Ascending aorta (tissue), 2 donors: ENCODE results near the gene CPE. TPM values are rescaled to one million over a fixed set of nuclear protein-coding genes. Genes with fewer than 3 reads are reported as not detected.

Source experiments
- DNase-seq, 2 donors: peaks; one replicate each; pipeline ENCODE4 v3.0.0-alpha.2; 2019; ENCODE audit warnings: low spot score in 2 of 2
- H3K27ac ChIP-seq, 2 donors: fragments of 200-600 bp; sonication (generic); one replicate each; pipeline ENCODE4 v1.5.1; 2016 to 2017; ENCODE audit warnings: mild to moderate bottlenecking in 1 of 2
- H3K27me3 ChIP-seq: fragments of 200-600 bp; sonication (generic); one replicate; pipeline ENCODE4 v1.5.1; 2017
- H3K36me3 ChIP-seq, 2 donors: fragments of 200-600 bp; sonication (generic); one replicate each; pipeline ENCODE4 v1.5.1; 2016
- H3K4me1 ChIP-seq, 2 donors: fragments of 200-600 bp; sonication (generic); one replicate each; pipeline ENCODE4 v1.5.1; 2016 to 2017; ENCODE audit warnings: mild to moderate bottlenecking in 1 of 2
- H3K4me3 ChIP-seq, 2 donors: fragments of 200-600 bp; sonication (generic); one replicate each; pipeline ENCODE4 v1.5.1; 2016 to 2017; ENCODE audit warnings: mild to moderate bottlenecking in 1 of 2
- H3K9me3 ChIP-seq, 2 donors: fragments of 200-600 bp; sonication (generic); one replicate each; pipeline ENCODE4 v1.5.1; 2016
- intact Hi-C: fragments of 100-400 bp; cut with DNase I; formaldehyde crosslinking; loops from one replicate; pipeline ENCODE4 v1.15.1; 2023
- total RNA-seq: library from RNA; depleted of rRNA; stranded (reverse); fragments of >200 nt; gene quantifications from one replicate; pipeline ENCODE4 v1.1.0, GENCODE V29; 2016
- TF ChIP-seq, protein P1 (sequence below), 3 experiments: fragments of 200-600 bp in 2 of 3; fragments of 450-650 bp in 1 of 3; sonication (generic) in 2 of 3; IDR thresholded peaks; one replicate each; pipeline ENCODE4 v1.5.1; 2016 to 2019; ENCODE audit warnings: antibody characterized with exemption in 3 of 3, mild to moderate bottlenecking in 1 of 3, moderate library complexity in 1 of 3

The CPE gene
- total RNA-seq, 1 donor from 2014 or later, result 199 TPM

DNA sequence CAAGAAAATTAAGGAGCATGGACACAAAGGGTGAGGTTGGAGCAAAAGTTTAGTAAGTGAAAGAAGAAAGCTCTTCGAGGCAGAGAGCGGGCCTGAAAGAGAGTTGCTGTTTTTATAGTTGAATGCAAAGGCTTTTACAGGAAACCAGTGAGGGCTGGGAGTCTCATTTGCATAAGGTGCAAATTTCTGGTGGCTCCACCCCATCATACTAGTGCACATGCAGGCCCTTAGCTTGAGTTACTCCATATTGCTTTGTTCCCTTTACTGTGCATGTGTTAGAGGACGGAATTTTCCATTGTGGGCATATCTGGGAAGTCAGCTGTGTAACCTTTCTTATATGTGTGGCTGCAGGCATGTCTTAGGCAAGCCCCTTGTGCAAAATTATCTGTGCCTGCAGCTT is 48.0 kb downstream of the CPE start:
- H3K27me3 ChIP-seq, result no peaks in the 10 kb centered on the region
- H3K4me1 ChIP-seq, result no peaks in the 10 kb centered on the region
- no peak overlapping the region for H3K27ac ChIP-seq
- TF ChIP-seq, protein P1, sequence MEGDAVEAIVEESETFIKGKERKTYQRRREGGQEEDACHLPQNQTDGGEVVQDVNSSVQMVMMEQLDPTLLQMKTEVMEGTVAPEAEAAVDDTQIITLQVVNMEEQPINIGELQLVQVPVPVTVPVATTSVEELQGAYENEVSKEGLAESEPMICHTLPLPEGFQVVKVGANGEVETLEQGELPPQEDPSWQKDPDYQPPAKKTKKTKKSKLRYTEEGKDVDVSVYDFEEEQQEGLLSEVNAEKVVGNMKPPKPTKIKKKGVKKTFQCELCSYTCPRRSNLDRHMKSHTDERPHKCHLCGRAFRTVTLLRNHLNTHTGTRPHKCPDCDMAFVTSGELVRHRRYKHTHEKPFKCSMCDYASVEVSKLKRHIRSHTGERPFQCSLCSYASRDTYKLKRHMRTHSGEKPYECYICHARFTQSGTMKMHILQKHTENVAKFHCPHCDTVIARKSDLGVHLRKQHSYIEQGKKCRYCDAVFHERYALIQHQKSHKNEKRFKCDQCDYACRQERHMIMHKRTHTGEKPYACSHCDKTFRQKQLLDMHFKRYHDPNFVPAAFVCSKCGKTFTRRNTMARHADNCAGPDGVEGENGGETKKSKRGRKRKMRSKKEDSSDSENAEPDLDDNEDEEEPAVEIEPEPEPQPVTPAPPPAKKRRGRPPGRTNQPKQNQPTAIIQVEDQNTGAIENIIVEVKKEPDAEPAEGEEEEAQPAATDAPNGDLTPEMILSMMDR (IDR thresholded peaks at IDR 0.05), result no peak
- H3K9me3 ChIP-seq, result no peaks in the 10 kb centered on the region
- intact Hi-C loops, result no loop called here
- no peak for DNase-seq
- no peak overlapping the region for H3K4me3 ChIP-seq
- H3K36me3 ChIP-seq, result no peaks in the 10 kb centered on the region

DNA sequence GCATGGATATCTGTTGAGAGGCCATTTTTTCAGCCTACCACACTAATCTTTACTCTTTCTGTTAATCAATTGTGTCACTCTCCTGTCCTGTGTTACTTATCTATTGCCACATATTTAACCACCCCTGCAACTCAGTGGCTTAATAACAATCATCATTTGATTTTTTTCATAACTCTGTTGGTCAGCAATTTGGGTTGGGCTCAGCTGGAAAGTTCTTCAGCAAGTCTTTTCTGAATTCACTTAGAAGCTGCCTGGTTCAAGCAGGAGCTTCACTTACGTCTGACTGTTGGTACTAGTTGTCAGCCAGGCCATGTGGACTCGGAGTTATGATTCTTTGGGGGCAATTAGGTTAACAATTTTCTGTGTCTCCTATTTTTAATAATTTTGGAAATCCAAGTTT is 50.1 kb downstream of the CPE start:
- H3K36me3 ChIP-seq, result no peaks in the 10 kb centered on the region
- no peaks in the 10 kb centered on the region for H3K27me3 ChIP-seq
- TF ChIP-seq, protein P1 (IDR thresholded peaks at IDR 0.05), result no peak
- DNase-seq, result no peak
- intact Hi-C loops, result no loop called here
- H3K4me3 ChIP-seq, result no peak overlapping the region
- H3K4me1 ChIP-seq, result no peaks in the 10 kb centered on the region
- no peak overlapping the region for H3K27ac ChIP-seq
- H3K9me3 ChIP-seq, result no peaks in the 10 kb centered on the region

DNA sequence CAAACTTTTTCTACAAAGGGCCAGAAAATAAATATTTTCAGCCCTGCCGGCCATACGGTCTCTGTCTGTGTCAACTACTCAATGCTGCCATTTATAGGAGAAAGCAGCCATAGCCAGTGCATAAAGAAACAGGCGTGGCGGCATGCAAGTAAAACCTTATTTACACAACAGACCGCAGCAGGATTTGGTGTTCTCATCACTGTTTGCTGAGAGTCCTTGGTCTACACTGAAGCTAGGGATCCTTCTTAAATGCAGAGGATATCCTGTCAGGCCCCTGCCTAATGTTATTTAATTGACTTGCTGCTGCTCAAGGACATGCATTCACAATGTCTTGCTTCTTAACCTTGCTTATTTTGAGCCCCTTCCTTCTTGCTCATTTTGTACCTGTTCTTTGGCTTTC is 54.7 kb downstream of the CPE start:
- Histone ChIP-seq H3K36me3 (no peaks in the 10 kb centered on the region), H3K4me3 (no peak overlapping the region), H3K4me1 (no peaks in the 10 kb centered on the region), H3K27ac (no peak overlapping the region), H3K27me3 (no peaks in the 10 kb centered on the region), H3K9me3 (no peaks in the 10 kb centered on the region)
- TF ChIP-seq, protein P1 (IDR thresholded peaks at IDR 0.05), result no peak
- no peak for DNase-seq
- intact Hi-C loops, result no loop called here

GRCh38 chr4:165437691-165438090 is 58.9 kb downstream of the CPE start:
- no peak for DNase-seq
- no peak overlapping the region for H3K4me3 ChIP-seq
- H3K27ac ChIP-seq, result no peak overlapping the region
- H3K4me1 ChIP-seq, result peaks cover 0 to 7% of the 10 kb centered on the region in 2 donors
- H3K27me3 ChIP-seq, result no peaks in the 10 kb centered on the region
- H3K9me3 ChIP-seq, result no peaks in the 10 kb centered on the region
- no peaks in the 10 kb centered on the region for H3K36me3 ChIP-seq
- TF ChIP-seq, protein P1 (IDR thresholded peaks at IDR 0.05), result no peak
- intact Hi-C loops, result no loop called here

- no peaks in the 10 kb centered on the region for H3K27me3 ChIP-seq
- H3K4me3 ChIP-seq, result no peak overlapping the region
- H3K9me3 ChIP-seq, result no peaks in the 10 kb centered on the region
- no peak for DNase-seq
- H3K4me1 ChIP-seq, result peaks cover 0 to 7% of the 10 kb centered on the region in 2 donors
- H3K27ac ChIP-seq, result no peak overlapping the region
- intact Hi-C loops, result no loop called here
- H3K36me3 ChIP-seq, result no peaks in the 10 kb centered on the region
- TF ChIP-seq, protein P1 (IDR thresholded peaks at IDR 0.05), result no peak
Observed at GRCh38 chr4:165439344-165439743, 60.5 kb downstream of the CPE start.

GRCh38 chr4:165439981-165440380 is 61.2 kb downstream of the CPE start:
- Histone ChIP-seq H3K4me3 (no peak overlapping the region), H3K27ac (no peak overlapping the region), H3K27me3 (no peaks in the 10 kb centered on the region), H3K36me3 (no peaks in the 10 kb centered on the region), H3K4me1 (peaks cover 0 to 7% of the 10 kb centered on the region in 2 donors), H3K9me3 (no peaks in the 10 kb centered on the region)
- TF ChIP-seq, protein P1 (IDR thresholded peaks at IDR 0.05), result no peak
- intact Hi-C loops, result no loop called here
- no peak for DNase-seq
